ENCODE data around the gene EYS. TPM values are rescaled to one million over a fixed set of nuclear protein-coding genes. Genes with fewer than 3 reads are reported as not detected.
"Not testable (repeated sequence)": the region's sequence is repeated elsewhere in the genome, so short reads cannot be mapped to it uniquely, and the experiment has no call there.

Gene EYS
- total RNA-seq, 1 experiment from 2014 or later = 0.99 TPM

GRCh38 chr6:65633501-65633900 lies 73.5 kb downstream of the EYS start:
- peak; percentile 56 for DNase-seq (ENCODE audit: low read depth)

DNA sequence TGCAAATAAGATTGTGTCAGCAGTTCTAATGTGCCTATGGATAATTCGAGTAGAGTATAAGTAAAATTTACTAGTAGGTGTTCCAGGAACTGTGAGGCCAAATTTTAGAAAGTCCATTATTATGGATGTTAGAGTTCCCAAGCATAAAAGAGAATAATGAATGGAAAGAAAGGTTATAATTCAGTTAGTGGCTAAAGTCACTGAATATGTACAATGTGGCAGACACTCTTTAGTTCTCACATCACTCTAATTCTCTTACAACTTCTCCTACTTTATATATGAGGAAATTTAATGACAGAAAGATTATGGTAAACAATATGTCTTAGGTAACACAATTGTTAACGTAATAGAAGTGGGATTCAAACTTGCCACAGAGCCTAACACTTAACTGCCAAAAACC lies 75.3 kb downstream of the EYS start:
- DNase-seq (ENCODE audit: low read depth) = no peak

GRCh38 chr6:65627434-65627999 lies 79.5 kb downstream of the EYS start:
- DNase-seq (ENCODE audit: low read depth) = not testable (repeated sequence)

DNA sequence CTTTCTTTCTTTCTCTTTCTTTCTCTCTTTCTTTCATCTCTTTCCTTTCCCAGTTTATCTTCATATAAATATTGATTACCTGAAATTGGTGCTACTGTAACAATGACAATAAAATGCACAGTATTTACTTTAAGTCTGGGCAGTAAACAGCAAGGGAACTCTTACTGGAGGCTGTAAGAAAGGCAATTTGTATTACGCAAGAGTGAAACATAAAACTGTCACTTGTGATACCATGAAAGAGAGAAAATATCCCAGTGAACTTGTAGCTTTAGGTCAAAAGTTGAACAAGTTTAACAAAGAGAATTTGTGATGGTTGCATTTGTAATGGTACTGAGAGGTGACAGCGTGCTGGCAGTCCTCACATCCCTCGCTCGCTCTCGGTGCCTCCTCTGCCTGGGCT lies 80.0 kb downstream of the EYS start:
- no peak for DNase-seq (ENCODE audit: low read depth)

DNA sequence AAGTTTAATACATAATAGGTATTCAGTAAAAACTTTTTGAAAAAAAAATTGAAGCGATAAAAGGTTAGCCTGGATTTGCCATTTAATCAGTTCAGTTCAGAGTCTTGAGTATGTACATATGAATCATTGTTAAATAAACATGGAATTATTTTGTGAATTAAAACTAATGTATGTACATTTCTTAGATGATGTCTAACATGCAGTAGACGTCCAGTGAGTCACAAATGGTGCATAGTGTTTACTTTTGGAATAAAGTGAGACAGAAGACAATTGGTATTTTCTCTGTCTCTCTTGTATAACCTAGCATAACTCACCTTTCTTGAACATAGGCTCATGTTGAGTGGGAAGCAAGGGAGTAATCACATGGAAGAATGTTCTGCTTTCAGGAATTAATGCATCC lies 83.5 kb downstream of the EYS start:
- DNase-seq (ENCODE audit: low read depth) = no peak

GRCh38 chr6:65610746-65611145 lies 96.3 kb downstream of the EYS start:
- DNase-seq (ENCODE audit: low read depth) = no peak

- no peak for DNase-seq (ENCODE audit: low read depth)
These were observed 111.5 kb downstream of the EYS start for GRCh38 chr6:65595540-65595939.

DNA sequence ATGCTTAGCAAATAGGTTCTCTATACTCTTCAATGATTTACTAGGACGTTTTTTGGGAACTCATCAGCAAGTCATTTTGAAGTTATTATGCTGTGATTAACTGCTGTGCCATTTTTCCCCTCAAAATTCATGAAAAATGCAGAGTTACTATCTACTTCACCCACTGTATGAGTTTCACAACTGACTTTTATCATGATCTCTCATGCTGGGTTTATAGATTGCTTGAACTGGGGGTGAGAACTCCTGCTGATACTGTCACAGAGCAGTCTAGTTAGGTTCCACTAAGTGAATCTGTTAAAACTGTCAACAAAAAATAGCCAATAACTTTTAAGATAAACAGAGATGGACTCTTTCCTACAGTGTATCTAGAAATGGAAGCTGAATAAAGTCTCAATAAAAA lies 136.7 kb downstream of the EYS start:
- no peak for DNase-seq (ENCODE audit: low read depth)

- DNase-seq (ENCODE audit: low read depth) = no peak
These were observed 137.5 kb downstream of the EYS start for GRCh38 chr6:65569505-65569904.

DNA sequence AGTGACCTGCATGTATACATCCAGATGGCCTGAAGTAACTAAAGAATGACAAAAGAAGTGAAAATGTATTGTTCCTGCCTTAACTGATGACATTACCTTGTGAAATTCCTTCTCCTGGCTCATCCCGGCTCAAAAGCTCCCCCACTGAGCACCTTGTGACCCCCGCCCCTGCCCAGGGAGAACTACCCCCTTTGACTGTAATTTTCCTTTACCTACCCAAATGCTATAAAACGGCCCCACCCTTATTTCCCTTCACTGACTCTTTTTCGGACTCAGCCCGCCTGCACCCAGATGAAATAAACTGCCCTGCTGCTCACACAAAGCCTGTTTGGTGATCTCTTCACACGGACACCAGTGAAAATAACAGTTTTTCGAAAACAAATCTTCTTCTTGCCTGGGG lies 138.0 kb downstream of the EYS start:
- not testable (repeated sequence) for DNase-seq (ENCODE audit: low read depth)

DNA sequence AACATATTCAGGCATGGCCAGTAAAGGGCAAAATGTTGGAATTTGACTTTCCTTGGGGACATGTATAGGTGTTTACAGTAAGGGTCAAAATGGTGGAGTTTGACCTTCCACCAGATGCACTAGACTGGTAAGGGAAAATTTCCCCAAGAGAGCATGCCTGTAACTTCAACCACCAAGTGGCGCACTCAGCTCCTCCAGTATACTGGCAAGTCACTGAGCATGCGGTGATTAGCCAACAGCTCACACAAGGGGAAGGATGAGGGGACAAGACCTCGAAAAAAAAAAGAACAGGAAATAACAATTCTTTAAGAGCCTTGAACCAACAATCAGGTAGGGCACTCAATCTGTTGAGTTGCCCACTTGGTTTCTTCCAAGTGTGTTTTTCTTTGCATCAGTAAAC lies 140.9 kb downstream of the EYS start:
- peak; percentile 5 for DNase-seq (ENCODE audit: low read depth)

DNA sequence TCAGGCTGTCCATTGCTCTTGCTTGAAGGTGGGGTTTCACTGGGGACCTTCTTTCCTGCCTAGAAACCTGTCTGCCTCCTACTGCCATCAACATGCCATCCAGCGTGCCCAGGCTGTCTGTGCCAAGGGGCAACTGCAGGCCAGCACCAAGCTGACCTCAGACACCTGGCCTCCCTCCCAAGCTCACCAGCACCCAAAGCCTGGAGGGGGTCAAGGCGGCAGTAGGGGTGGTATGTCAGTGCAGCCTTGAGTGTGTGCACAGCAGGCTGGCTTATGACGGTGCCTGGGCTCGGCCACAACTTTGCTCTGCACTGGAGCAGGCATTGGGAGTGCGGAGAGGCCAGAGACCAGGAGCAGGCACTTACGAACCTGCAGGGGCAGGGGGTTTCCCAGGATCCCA lies 149.0 kb downstream of the EYS start:
- no peak for DNase-seq (ENCODE audit: low read depth)

- no peak for DNase-seq (ENCODE audit: low read depth)
These were observed 149.8 kb downstream of the EYS start for GRCh38 chr6:65557224-65557623.

GRCh38 chr6:65546894-65547293 lies 160.1 kb downstream of the EYS start:
- no peak for DNase-seq (ENCODE audit: low read depth)

DNA sequence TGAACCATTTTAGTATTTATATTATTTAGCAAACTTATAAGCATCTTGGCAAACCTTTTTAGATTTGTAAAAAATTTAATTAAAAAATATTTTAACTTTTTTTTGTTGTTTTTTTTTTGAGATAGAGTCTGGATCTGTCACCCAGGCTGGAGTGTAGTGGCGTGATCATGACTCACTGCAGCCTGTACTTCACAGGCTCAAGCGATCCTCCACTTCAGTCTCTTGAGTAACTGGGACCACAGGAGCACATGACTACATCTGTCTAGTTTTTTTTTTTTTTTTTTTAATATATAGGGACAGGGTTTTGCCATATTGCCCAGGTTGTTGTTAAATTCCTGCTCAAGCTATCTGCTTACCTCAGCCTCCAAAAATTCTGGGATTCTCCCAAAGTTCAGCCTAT lies 161.1 kb downstream of the EYS start:
- peak; percentile 58 for DNase-seq (ENCODE audit: low read depth)

DNA sequence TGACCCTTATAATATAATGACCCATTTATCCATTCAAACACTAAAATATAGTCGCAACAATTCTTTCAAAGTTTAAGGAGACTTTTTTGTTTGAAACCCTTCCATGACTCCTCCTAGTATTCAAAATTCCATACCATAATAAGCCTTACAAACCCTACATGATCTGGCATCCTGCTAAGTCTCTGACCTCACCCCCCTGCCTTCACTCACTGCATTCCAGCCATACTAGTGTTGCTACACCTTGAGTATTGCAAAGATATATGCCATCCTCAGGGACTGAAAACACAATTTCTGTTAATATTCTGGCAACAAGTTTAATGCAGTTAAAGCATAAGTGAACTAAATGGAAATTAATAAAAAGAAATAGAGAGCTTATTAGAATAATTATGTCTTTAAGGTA lies 168.4 kb downstream of the EYS start:
- no peak for DNase-seq (ENCODE audit: low read depth)

DNA sequence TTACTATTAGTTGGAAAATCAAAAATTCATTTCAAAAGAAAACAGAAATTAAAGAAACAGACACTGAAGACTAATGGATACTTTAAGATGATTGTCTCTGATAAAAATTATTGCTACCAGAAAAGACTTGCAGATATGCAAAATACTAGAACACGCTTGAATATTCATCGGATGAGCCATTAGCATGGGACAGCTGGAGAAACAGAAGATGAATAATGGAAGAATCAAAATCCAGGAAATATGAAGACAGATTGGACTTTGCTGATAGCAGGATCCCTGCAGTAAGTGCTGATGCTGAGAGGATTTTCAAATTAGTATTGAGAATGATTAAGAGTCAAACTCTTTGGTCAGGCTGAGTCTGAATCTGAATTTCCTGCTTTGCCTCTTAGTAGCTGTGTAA lies 169.4 kb downstream of the EYS start:
- no peak for DNase-seq (ENCODE audit: low read depth)

DNA sequence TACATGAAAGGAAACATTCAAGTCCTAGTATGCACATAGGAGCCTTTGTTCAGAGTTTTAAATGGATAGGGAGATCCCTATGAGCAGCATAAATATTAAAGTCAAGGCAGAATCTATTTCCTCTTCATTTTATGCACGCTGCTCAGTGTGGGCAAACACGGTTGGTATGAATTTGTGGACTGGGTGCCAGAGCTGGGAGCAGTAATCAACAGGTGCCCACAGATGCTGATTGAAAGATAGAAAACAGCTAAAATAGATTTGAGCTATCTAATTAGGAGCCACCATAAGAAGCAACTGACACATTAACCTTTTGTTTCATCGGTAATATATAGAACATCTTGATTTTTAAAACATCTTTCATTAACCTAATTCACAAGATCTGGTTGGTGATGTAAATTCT lies 175.5 kb downstream of the EYS start:
- no peak for DNase-seq (ENCODE audit: low read depth)

DNA sequence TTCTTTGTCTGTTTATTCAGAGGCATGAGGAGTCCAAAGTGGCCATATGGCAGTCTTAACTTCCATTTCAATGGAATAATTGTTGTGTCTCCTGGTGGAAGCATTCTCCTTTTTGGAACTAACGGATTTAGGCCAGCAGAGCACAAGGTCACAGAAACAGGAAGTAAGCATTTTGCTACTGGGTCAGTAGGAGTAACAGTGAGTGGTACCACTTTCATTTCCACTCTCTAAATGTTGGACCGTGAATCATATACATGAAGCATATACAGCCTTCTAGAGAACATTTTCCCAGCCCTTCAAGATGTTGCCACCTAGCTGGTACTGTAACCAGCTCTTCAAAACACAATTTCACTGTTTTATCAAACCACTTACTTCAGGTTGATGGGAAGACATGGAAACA lies 182.8 kb downstream of the EYS start:
- DNase-seq (ENCODE audit: low read depth) = peak; percentile 3

- no peak for DNase-seq (ENCODE audit: low read depth)
These were observed 201.3 kb downstream of the EYS start for GRCh38 chr6:65505736-65506135.

DNA sequence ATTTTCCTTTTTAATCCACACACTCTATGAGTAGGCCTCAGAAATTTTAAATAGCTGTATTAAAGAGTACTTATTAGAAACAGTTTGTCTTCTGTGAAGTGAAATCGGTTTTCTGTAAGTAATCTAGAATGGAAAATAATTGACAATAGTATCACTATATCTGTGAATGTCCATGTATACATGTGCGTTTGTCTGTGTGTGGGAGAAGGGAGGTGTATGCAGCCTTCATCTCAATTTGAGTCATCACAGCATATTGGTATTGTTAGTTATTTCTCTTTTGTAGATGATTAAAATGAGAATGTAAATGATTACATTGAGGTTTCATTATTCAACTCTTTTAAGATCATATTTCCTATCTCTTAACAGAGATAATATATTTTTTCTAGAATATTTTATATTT lies 206.0 kb downstream of the EYS start:
- DNase-seq (ENCODE audit: low read depth) = no peak

DNA sequence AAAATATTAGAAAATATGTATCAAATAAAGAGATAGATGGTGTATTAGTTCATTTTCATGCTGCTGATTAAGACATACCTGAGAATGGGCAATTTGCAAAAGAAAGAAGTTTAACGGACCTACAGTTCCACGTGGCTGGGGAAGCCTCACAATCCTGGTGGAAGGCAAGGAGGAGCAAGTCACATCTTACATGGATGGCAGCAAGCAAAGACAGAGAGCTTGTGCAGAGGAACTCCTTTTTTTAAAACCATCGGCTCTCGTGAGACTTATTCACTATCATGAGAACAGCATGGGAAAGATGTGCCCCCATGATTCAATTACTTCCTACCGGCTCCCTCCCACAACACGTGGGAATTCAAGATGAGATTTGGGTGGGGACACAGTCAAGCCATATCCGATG lies 223.4 kb downstream of the EYS start:
- DNase-seq (ENCODE audit: low read depth) = not testable (repeated sequence)

- no peak for DNase-seq (ENCODE audit: low read depth)
These were observed 237.4 kb downstream of the EYS start for GRCh38 chr6:65469650-65470049.

DNA sequence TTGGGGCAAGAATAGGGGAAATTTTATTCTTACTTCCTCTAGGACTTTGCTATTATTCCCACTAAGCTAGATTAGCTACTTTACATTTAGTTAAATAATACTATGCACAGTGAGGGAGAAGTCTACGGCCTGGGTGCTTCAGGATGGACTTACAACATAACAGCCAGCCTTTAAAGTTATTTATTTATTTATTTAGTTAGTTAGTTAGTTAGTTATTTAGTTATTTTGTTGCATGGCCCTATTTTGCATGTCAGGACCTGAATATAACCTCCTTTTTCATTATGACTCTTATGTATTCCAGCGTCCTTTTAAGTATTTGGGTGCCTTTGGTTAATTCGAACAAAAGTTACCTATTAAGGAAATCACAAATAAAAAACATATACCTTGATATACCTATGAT lies 238.7 kb downstream of the EYS start:
- DNase-seq (ENCODE audit: low read depth) = no peak

DNA sequence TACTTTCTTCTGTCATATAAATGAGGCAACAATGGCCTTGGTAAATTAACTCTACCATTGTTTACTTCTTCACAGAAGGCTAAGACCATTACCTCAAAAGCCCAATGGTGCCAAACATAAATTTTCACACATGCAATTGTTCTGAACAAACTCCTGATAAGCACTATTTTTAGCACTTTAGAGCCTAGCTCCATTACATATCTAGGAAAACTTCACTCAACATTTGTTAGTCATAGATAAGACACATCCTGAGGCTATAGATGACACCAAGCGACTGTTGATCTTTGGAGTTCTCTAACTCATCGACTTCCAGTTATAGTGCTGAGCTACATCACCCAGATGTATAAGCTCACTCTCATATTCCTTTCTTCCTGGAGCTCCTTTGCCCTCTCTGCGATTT lies 245.9 kb downstream of the EYS start:
- no peak for DNase-seq (ENCODE audit: low read depth)
